Activated T-cell treated with anti-CD3 and anti-CD28 coated beads, Interleukin-2, amount 50 U/mL, for 1 hour (primary cell): Measurements from ENCODE around the gene RHOBTB3.
A peak's percentile ranks its signal among the peaks of the same experiment; 100 is the strongest.
"Not testable (repeated sequence)": the region's sequence is repeated elsewhere in the genome, so short reads cannot be mapped to it uniquely, and the experiment has no call there.

Experiments
- DNase-seq: peaks from one replicate; pipeline ENCODE4 v3.0.0-alpha.2; 2020

RHOBTB3 gene

DNA sequence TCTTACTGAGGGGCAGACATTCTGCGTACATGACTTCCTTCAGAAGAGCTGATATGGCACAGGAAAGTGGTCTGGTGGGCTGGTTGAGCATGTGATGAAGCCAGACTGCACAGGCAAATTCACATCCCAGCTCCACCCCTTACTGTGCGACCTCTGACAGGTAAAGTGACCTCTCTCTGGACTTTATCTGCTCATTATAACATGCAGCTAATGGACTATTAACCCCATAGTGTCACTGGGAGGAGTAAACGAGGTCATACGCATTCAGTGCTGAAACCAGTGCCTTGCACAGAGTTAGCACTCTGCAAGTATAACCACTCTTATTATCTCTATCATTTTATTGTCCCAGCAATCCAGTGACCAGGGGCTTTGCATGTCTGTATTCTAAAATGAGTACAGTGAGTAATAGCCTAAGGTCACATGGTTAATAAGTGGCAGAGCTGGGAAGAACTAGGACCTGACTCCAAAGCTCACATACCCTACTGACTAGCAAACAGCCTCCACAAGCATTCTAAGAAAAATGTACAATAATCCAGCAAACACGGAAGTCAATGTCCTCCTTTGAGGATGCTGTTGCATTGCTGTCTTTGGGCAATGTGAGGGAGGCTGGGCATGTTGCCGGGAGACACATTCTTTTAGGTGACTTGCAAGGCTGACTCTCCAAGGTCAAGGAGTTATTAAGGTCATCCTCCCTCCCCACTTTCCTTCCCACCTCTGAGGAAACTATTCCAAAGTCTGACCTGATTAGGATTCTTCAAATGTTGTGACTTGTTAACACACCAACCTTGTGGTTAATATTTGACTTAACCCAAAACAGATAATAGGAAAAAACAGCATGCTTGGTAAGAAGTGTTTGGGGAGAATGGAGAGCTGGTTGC lies 72.4 kb downstream of the RHOBTB3 start:
- no peak for DNase-seq

DNA sequence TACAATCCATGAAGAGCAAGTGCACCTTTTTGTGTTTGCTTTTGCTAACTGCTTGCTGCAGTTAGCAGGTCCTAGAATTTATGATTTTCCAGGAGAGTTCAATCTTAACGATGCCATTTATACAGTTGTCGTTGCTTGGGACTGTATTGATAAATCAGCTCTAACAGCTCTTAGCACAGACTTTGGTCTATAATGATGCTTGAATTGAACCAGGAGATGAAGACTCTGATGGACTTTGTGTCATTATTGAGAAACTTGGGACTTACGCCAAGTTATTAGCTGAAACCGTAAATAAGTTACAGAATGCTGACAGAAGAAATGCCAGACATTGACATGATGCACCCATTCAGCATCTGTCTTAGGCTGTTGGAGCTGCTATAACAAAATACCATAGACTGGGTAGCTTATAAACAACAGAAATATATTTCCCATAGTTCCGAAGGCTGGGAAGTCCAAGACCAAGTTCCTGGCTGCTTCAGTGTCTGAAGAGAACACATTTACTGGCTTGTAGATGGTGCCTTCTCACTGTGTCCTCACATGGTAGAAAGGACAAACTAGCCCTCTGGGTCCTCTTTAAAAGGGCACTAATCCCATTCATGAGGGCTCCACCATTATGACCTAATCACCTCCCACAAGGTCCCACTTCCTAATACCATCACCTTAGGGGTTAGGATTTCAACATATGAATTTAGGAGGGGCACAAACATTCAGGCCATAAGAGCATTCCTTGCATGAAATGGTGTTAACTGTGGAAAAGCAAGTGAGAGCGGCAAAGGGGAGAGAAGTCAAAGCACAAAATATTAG lies 73.8 kb downstream of the RHOBTB3 start:
- DNase-seq = no peak

DNA sequence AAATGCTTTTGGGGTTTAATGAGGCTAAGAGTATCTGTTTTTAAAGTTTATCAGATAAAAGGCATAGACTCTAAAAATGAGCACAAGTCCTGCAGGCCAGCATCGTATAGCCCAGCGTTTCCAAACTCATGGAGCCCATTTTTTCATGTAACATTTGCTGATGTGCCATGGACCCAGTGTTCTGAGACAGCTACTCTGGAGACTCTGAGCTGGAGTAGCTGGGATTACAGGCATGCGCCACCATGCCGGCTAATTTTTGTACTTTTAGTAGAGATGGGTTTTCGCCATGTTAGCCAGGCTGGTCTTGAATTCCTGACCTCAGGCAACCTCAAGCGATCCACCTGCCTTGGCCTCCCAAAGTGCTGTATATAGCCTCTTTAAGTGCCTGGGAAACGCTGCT lies 75.6 kb downstream of the RHOBTB3 start:
- no peak for DNase-seq

DNA sequence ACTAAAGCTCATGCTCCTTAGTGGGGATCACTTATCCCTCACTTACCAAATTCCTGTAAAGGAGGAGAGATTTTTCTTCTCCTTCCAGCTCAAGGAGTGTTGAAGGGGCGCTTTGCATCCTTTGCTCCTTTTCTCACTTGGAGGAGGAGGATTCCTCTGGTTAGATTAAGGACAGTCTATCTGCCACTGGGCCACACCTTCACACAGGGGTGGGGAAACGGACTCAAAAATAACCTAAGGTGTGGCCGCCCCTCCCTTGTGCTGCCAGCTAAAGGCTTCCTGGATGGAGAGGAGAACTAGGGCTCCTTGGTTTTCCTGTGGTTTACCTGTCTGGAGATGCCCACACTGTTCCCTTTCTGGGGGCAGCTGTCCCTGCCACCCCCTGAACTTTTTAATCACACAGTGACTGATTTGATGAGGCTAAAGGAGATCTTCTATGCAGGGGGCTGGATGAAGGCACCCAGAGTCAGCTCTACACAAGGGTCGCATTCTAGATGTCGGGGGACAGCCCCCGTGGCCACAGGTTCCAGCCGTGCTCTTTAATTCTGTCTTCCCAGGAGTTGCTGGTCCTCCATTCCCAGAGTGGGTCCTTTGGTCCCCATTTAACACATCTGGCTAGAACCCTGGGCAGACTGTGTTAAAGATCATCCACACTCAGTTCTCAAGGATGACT lies 77.0 kb downstream of the RHOBTB3 start:
- no peak for DNase-seq

DNA sequence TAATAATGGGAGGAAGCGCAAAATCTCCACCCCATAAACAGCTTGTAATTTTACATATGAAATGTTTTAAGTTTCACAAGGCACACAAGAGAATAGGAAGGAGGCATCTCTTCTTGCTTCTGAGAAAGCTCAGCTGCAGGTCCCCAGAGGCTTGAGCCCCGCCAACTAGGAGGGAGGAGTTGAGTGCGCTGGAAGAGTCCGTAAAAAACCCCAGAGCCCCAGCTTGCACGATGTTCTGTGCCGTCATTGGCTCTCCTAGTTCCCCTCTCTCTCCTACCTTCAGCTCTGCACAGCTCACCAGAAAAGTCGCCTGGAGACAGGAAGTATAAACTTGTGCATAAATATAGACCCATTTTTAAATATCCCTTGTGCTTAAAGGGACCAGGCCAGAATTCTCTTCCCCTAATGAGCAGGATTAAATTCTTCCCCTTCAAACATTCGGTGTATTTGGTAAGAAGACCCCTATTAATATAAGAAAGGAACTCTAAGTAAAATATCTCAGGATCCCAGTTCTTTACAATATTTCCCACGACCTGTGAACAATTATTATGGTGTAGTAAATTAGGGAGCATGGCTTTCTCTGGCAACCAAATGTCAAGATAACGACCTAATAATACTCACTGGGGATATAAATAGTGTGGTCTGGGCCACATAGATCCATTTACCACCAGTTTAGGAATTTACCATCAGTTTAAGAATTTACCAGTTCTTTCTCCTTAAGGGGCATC lies 77.7 kb downstream of the RHOBTB3 start:
- DNase-seq = peak; percentile 74

DNA sequence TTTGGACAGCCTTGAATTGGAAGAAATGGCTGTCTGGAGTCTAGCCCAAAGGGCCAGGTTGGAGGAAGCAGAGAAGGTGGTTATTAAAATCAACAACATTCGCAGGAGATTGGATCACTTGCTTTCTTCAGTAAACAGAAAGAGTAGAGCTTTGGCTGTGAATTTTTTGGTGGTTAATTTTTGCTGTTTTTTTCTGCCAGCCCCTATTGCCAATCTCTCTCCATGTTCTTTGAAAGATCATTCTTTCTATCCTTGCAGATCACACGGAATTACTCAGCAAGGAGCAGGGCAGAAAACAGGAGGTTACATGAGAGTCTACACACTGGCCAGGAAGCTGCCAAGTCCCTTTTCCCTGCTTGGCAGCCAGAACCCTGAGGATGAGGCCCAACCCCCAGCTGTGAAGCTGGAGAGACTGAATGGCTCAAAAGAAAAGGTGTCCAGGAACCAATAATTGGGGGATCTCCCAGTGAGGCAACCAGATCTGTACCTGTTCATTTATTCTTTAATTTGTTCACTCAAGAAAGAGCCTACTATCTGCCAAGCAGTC lies 78.4 kb downstream of the RHOBTB3 start:
- no peak for DNase-seq

DNA sequence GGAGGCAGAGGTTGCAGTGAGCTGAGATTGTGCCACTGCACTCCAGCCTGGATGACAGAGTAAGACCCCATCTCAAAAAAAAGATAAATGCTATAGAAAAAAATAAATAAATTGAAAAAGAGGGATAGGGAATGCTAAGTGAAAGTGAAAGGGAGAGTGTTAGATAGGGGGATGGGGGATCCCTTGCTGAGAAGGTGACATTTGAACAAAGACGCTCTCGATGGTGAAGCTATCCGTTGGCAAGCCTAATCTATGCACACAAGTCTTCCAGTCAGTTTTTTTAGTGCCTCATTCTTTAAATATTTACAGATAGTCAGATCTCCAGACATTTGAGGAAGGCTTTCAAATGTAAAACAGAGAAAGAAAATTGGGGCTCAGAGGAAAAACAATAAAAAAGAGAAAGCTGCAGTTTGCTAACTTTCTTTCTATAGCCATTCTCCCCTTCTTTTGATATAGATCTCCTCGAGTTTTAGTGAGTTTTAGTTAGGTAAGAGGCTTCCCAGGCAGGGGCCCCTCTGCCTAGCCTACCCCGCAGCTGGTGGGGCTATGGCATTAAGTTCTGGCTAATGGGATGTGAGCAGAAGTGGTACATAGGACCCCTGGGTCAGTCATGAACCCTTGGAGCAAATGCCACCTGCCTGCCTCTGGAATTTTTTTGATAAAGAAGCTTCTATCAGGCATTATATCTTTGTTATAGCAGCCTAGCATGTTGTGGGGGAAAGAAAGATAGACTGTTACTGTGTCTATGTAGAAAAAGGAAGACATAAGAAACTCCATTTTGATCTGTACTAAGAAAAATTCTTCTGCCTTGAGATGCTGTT lies 79.4 kb downstream of the RHOBTB3 start:
- DNase-seq = no peak

DNA sequence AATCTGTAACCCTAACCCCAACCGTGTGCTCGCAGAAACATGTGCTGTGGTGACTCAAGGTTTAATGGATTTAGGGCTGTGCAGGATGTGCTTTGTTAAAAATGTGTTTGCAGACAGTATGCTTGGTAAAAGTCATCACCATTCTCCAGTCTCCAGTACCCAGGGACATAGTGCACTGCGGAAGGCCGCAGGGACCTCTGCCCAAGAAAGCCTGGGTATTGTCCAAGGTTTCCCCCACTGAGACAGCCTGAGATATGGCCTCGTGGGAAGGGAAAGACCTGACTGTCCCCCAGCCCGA lies 79.9 kb downstream of the RHOBTB3 start:
- not testable (repeated sequence) for DNase-seq

DNA sequence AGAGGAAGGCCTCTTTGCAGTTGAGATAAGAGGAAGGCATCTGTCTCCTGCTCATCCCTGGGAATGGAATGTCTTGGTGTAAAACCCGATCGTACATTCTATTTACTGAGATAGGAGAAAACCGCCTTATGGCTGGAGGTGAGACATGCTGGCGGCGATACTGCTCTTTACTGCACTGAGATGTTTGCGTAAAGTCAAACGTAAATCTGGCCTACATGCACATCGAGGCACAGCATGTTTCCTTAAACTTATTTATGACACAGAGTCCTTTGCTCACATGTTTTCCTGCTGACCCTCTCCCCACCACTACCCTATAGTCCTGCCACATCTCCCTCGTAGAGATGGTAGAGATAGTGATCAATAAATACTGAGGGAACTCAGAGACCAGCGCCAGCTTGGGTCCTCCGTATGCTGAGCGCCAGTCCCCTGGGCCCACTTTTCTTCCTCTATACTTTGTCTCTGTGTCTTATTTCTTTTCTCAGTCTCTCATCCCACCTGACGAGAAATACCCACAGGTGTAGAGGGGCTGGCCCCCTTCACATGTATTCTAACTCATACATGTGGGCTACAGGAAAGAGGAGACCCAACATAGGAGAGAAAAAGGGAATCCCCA lies 80.4 kb downstream of the RHOBTB3 start:
- not testable (repeated sequence) for DNase-seq

DNA sequence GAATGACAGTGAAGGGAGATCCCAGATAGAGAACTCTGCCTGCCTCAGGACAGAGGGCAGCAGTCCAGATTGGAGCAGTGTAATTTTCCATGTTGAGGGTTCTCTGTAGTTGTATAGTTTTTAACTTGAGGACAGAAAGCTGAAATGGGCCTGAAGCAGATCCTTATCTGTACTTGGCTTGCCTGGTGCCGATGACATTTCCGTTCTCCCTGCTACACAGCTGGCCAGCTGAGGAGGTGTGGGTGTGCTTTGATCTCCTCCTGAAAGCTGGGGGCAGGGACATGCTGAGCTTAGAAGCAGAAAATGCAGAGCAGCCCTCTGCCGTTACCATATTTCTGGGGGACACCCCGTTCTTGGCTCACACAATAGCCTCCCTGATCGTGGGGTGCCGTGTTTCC lies 80.9 kb downstream of the RHOBTB3 start:
- DNase-seq = no peak

DNA sequence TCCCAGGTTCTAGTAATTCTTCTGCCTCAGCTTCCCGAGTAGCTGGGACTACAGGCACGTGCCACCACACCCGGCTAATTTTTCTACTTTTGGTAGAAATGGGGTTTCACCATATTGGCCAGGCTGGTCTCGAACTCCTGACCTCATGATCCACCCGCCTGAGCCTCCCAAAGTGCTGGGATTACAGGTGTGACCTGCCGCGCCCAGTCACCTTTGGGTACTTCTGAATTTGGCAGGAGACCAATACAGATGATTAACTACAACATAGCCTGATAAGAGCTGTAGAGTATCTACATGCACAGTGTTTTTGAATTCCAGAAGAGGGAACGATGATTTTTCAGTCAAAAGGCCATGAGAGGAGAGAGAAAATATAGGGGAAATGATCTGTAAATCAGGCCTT lies 81.9 kb downstream of the RHOBTB3 start:
- DNase-seq = not testable (repeated sequence)

DNA sequence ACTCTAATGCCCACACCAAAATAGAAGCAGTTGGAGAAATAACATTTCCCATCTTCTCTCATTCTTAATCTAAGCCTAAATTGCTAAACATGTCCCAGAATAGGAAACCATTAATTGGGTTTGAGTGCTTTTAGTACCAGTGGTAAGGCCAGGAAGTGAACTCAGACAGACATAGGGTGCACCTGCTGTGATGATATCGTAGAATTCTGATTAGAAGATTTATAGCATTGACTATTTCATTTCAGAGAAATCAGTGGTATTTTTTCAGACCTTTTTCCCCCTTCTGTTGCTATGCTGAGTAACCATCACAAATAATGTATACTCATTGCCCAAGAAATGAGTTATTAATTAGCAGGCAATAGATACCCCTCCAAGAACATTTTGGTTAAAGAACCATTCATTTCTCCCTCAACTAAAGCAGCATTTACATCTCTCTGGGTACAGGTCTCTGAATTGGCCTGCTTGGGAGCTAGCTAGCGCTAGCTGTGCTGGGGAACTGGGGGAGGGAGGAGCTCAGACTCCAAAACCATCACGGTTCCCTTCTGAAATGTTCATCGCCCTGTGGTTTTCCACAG lies 84.1 kb downstream of the RHOBTB3 start:
- DNase-seq = no peak

DNA sequence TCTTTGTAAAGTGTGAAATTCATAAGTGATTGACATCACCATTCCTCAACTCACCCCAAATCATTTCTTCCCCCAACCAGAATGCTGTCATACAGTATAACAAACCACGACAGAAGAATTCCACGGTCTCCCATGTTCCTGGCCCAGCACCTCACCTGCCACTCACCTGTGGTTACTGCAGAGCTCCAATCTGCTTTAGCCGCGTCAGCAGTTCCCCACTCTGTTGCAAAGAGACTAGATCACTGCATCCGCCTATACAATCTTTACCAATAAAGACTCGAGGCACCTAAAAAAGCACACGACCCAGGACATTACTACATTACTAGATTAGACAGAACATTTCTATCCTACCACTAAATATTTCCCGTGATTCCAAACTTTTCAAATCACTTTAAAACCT lies 85.2 kb downstream of the RHOBTB3 start:
- DNase-seq = no peak

DNA sequence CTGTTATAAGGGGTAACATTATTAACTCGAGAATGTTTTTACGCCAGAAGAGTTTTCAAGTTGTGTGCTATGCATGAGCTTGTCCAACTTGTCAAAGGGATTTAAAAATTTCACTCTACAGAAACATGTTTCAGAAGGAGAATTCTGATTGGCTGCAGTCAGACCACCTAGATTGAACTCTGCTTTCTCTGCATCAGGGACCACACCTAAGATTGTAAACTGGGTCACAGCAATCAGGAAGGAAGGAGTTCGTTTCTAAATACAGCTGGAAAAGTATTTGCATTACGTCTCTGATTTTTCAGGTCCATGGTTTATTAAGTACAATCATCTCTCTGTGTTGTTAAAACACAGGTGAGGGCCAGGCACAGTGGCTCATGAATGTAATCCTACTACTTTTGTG lies 85.6 kb downstream of the RHOBTB3 start:
- no peak for DNase-seq

DNA sequence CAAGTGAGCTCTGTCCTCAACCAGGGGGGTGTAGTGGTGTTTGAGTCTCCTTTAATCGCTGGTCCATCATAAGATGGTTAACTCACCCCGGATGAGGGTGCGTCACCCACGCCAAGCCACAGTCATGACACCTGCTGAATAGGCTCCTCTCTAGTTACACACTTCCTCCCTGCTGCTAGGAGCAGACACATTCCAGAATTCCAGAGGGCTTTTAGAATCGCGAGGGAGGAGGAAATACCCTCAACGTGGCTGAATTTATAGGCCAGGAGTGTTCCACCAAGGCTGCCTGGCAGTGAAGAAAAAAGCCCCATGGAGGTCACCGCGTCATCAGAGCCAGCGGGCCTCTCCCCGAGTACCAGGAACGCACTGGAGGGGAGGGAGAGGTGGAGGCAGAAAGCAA lies 86.3 kb downstream of the RHOBTB3 start:
- peak; percentile 45 for DNase-seq

DNA sequence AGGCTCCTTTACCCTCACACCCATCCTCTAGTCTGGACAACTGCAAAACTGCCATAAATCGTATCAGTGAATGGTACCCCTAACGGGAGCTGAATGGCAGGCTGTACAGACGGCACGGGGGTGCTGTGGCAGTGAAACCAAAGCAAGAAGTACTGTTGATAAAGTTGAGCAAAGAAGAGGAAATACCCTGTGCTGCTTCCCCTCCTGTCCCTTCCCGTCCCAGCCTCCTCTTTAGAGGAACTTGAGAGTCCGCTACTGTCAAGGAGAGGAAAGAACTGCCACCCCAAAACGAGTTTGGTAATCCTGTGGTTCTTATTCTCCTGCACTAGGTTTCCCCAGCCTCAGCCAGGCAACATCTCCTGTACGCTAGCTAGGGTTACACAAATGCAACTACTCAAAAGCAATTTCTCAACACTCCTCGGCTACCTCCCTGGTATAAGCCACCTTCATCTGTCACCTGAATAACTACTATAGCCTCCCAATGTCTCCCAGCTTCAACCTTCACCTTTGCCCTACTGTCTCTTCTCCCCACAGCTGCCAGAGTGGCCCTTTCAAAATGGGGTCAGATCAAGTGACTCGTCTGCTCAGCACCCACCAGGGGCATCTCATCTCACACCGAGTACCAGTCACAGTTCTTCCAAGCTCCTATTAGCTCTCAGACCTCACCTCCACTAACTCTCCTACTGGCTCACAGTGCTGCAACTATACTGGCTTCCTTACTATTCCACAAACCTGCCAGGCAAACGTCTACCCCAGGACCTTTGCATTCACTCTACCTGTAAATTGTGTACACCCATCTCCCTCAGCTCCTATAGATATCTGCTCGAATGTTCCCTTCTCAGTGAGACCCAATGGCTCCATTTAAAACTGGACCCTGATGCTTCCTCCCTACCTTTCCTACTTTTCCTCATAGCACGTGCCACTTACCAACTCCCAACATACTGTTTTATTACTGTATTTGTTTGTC lies 87.3 kb downstream of the RHOBTB3 start:
- DNase-seq = no peak

DNA sequence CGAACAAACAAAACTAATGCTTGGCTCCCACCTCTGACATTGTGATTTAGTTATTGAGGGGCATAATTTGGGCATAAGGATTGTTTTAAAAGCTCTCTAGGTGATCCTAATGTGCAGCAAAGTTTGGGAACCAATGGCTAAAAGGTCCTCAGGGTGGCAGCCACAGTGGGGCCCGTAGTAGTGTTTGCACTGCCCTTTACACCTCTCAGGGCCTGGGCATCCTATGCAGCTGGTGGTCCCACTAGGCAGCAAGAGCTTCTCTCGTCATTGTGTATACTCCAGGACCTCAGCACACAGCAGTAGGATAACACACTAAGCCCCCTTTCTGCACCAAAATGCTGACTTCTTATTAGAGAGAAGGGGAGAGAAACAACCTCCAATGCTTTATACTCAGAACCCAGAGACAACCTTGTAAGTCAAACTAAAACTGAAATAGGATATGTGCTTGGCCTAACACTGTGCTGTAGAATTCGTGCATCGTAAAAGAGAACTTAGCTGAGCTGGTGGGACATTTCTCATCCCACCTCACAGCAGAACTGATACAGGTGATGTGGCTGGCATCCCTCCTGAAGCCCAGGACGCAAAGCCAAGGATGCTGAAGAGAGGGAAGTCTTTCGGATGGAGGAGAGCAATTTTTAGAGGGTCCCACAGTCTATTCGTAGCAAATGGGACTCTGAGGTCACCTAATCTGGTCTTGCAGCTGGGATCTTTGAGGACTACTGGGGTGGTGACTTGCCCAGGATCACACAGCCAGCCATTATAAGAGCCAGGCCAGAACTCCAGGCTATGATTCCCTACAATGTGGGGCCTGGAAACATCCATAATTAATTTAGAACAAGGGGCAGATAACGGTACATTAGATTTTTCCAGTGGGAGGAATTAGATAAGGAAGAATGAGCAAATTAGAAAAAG lies 90.2 kb downstream of the RHOBTB3 start:
- no peak for DNase-seq

DNA sequence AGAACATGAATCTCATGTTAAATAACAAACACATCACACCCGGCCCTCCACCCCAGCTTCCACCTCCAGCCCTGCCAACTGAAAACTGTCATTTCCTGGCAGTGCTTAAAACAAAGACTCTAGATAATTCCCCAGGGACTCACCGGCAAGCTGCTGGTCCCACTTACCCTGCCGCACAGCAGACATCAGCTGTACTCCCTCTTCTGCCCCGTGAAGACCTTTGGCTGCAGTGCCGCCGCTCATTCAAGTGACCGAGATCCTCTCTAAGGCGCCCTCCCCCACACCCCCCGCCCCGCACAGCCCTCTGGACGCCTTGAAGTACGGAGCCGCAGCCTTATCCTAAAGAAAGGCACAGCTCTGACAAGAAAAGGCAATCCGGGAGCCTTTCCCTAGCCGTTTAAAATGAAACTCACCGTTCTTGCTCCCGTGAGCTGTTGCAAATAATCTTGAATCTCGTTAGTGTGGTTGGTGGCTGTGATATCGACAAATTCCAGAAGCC lies 91.0 kb downstream of the RHOBTB3 start:
- no peak for DNase-seq
